NCI-H524 (cell line): Measurements from ENCODE around the gene GPATCH3.
A peak's percentile ranks its signal among the peaks of the same experiment; 100 is the strongest.
"Not testable (repeated sequence)": the region's sequence is repeated elsewhere in the genome, so short reads cannot be mapped to it uniquely, and the experiment has no call there.

Experiments
- DNase-seq, 2 experiments: peaks; one replicate each; lab custom pipeline; 2025; lab: John Stamatoyannopoulos, UW

Gene GPATCH3

GRCh38 chr1:26863685-26864077 lies 36.6 kb downstream of the GPATCH3 start:
- DNase-seq = no peak

DNA sequence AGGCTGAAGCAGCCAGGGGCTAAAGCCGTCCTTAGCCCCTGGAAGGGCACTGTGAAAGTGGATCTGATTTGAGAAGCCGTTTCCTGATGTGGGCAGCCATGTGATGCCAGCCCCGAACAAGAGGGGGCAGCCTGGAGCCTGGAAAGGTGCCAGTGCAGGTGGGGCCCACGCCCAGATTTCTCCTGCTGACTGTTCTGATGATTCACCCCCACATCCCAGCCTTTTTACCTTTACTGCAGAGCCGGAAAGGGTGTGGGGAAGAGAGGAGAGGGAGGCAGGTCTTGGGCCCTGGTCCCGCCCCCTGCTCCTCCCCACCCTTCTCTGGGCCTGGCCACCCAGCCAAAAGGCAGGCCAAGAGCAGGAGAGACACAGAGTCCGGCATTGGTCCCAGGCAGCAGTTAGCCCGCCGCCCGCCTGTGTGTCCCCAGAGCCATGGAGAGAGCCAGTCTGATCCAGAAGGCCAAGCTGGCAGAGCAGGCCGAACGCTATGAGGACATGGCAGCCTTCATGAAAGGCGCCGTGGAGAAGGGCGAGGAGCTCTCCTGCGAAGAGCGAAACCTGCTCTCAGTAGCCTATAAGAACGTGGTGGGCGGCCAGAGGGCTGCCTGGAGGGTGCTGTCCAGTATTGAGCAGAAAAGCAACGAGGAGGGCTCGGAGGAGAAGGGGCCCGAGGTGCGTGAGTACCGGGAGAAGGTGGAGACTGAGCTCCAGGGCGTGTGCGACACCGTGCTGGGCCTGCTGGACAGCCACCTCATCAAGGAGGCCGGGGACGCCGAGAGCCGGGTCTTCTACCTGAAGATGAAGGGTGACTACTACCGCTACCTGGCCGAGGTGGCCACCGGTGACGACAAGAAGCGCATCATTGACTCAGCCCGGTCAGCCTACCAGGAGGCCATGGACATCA lies 37.2 kb downstream of the GPATCH3 start, which contains the start of gene SFN:
SFN (plus strand) TSS at position 369 of the 904 bp plus-strand sequence; CDS start at position 433, 64 bp downstream.
- no peak for DNase-seq

- no peak for DNase-seq
Measured at GRCh38 chr1:26861889-26862378, 38.3 kb downstream of the GPATCH3 start.

DNA sequence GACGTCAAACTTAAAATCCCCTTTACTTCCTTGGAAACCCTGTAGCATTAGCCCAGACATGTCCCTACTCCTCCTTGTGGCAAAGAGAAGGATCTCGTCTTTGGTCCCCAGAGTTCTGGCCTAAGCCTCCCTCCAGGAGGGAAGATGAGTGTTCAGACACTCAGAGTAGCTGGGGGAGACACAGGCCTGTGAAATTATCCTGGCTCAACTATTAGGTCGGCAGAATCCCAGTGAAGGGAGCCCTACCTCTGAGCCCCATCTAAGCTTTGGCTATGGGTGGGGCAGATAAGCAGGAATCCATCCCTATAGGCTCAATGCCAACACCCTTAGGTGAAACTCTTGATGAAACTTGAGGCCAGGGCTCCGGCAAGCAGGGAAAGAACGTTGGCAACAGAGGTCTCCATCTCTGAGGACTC lies 39.0 kb downstream of the GPATCH3 start:
- DNase-seq = peak; percentile 4 to 12

GRCh38 chr1:26858891-26859640 lies 41.2 kb downstream of the GPATCH3 start:
- DNase-seq = no peak

DNA sequence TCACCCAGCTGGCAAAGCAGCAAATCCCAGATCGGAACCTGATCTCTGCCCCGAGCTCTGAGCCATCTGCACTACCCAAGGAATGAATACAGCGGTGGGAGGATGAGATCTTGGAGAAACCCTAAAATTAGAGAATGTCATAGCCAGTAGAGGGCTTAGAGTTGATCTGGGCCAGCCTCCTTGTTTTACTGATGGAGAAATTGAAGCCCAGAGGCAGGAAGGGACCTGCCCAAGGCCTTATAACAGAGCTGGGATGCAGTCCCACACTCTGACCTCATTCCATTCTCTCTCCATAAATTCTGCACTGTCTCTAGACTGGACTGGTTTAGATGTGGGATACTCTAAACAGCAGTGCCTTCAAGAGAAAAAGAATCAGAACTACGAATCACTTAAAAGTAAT lies 42.1 kb downstream of the GPATCH3 start:
- peak; percentile 26 to 67 for DNase-seq

DNA sequence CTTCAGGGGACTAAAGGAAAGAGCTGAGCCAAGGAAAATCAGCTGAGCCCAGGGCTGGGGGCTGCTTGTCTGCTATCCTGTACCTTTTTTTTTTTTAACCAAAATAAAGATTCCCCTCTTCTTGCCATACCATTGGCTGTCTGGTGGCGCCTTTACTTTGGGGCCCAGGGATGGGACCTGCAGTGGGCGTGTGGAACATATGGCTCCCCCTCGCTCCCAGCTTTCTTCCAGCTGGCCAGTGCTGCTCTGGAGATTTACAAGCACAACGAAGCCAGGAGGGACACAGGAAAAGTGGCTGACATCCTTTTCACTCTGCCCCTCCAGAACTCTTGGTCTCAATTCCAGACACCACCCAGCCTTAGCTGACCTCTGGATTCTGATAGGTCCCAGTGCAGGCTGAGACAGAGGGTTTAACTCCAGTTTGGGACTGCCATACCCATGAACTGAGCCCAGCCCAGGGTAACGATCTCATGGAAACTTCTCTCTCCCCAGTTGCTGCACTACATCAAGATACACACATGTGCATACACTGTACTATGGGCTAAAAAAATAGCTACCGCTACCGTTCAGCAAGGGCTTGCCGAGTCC lies 42.7 kb downstream of the GPATCH3 start:
- DNase-seq = peak; percentile 40 to 73

DNA sequence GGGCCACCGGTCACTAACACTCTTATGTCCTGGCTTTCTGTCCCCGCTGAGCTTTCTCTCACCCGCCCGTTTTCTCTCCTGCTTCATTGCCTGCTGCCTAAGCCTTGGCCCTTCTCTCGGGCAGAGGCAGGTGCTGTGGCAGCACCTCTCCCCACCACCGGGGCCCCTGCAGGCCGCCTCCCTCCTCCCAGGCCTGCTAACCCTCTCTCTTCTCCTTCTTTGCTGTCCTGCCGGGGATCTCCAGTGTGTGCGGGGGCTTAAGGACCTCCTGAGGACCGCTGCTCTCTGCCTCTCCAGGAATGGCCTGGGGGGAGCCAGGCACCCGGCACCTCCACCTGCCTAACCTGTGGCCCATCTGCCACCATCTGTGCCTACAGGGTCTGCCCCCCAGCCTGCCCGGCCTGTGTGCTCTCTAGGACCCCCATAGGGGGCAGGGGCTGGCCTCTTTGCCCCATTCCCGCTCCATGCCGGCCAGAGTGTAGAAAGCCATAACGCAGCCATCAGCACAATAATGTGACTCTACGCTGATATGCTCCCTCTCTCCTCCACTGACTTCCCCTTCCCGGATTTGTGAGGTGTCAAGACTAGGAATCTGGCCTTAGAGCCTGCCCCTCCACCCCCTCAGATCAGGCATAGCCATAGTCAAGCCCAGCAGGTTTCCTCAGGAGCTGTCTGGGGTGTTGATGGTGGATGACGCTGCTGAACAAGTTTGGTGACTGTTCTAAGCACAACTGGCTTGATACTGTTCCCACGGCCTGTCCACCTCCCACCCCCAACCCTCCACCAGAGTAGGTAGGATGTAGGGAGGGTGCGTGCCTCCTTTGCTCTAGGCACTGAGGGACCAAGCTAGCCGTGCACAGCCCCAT lies 43.4 kb downstream of the GPATCH3 start:
- peak in 1 of 2 experiments; percentile 52 for DNase-seq

- DNase-seq = peak; percentile 25 to 59
Measured at GRCh38 chr1:26856181-26856580, 44.1 kb downstream of the GPATCH3 start.

- no peak for DNase-seq
Measured at GRCh38 chr1:26855636-26856035, 44.6 kb downstream of the GPATCH3 start.

DNA sequence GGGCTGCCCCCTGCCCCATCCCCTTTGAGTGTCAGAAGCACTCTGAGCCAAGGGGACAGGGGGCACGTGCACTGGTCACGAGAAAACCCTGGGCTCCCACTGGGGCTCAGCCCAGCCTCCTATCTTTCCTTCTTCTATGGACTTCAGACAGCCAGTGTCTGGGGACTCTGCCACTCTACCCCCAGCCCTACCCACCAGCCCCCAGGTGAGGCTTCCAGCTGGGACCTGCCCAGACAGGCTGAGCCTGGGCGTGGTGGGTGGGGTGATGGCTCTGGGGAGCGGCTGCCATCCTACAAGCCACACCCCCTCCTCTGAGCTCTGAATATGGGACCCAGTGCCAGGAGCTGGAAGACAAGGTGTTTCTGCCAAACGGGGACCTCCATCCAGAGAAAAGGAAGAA lies 45.4 kb downstream of the GPATCH3 start:
- no peak for DNase-seq

- no peak for DNase-seq
Measured at GRCh38 chr1:26853600-26853999, 46.7 kb downstream of the GPATCH3 start.

DNA sequence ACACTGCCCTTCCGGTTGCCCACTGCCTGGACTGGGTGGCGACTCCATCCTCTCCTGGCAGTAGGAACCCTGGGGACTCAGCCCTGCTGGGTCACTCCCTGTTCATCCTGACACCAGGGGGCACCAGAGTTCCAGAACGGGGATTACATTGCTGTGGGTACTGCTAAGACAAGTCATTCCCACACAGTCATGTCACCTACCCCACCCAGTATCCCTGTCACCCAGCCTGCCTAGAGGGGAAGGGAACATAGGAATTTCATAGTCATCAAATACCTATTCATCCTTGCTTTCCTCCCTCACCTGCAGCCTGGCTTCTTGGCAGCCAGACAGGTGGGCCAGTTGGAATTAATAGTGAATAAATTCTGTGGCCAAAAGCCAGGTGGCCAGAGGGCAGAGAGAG lies 47.1 kb downstream of the GPATCH3 start:
- peak; percentile 32 to 70 for DNase-seq

DNA sequence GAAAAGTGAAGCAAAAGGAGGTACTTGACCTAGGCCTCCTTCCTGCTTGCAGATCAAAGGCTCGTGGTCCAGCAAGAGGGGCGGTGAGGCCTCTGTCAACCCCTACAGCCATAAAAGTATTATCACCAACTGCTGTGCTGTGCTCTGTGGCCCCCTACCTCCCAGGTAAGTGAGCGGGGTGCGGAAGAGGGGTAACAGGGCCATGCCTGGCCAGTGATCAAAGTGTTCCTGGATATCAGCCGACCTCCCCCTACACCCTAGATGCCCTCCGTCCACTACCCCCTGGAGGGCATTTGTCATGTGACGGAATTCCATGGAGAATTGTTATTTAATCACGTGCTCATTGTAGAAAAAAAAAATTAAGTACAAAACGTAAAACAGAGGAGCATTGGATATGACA lies 47.6 kb downstream of the GPATCH3 start:
- DNase-seq = no peak

GRCh38 chr1:26851106-26851684 lies 49.1 kb downstream of the GPATCH3 start:
- no peak for DNase-seq

- no peak for DNase-seq
Measured at GRCh38 chr1:26848941-26849774, 51.1 kb downstream of the GPATCH3 start.

DNA sequence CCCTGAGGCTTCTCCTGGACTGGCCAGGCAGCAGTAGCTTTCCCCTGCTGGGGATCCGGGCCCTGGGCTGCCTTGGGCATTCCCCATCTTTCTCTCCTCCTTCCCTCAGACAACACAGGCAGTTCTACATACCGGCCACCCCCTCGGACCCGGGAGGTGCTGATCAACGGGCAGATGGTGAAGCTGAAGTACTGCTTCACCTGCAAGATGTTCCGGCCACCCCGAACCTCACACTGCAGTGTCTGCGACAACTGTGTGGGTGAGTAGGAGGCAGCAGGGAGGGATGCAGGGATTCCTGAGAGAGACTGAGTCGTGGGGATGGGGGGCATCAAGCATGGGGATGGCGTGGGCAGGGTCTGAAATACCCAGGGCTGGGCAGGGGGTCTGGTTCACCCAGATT lies 51.8 kb downstream of the GPATCH3 start:
- no peak for DNase-seq

DNA sequence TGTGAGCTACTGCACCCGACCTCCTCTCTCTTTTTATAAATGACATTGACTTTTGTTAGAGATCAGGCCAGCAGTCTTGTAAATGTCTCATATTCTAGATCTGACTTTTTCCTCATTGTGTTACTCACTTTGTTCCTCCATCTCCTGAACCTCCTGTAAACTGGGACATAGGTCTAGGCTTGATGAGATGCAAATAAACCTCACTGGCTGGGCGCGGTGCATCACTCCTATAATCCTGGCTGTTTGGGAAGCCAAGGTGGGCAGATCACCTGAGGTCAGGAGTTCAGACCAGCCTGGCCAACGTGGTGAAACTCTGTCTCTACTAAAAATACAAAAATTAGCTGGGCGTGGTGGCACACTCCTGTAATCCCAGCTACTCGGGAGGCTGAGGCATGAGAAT lies 52.4 kb downstream of the GPATCH3 start:
- DNase-seq = not testable (repeated sequence)

DNA sequence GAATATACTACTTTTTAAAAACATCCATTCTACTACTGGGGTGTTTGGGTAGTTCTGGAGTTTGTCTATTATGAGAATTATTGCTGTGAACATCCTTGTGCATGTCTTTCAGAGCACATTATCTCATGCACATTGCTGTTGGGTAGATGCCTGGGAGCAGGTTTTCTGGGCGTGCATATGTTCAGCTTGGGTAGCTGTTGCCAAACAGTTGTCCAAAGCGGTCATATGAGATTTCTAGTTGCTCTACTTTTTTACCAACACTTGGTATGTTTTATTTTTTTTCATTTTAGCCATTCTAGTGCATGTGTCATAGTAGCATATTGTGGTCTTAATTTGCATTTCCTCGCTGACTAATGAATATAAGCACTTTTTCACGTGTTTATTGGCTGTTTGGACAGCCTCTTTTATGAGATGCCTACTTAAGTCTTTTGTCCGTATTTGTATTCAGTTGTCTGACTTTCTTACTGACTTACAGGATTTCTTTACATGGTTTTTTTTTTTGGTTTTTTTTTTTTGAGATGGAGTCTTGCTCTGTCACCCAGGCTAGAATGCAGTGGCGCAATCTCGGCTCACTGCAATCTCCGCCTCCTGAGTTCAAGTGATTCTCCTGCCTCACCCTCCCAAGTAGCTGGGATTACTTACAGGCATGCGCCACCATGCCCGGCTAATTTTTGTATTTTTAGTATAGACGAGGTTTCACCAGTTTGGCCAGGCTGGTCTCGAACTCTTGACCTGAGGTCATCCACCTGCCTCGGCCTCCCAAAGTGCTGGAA lies 55.7 kb downstream of the GPATCH3 start:
- DNase-seq = no peak
